Smooth muscle cell of the umbilical artery (primary cell): ENCODE data around the gene CARD11. TPM values are rescaled to one million over a fixed set of nuclear protein-coding genes. Genes with fewer than 3 reads are reported as not detected.

Source experiments
- total RNA-seq: library from RNA; depleted of rRNA; stranded (reverse); fragments of >200 nt; gene quantifications from 2 replicates; pipeline ENCODE4 v1.2.3, GENCODE V29; 2014

CARD11 gene
- total RNA-seq: 2.8 and 3.0 TPM in 2 replicates

DNA sequence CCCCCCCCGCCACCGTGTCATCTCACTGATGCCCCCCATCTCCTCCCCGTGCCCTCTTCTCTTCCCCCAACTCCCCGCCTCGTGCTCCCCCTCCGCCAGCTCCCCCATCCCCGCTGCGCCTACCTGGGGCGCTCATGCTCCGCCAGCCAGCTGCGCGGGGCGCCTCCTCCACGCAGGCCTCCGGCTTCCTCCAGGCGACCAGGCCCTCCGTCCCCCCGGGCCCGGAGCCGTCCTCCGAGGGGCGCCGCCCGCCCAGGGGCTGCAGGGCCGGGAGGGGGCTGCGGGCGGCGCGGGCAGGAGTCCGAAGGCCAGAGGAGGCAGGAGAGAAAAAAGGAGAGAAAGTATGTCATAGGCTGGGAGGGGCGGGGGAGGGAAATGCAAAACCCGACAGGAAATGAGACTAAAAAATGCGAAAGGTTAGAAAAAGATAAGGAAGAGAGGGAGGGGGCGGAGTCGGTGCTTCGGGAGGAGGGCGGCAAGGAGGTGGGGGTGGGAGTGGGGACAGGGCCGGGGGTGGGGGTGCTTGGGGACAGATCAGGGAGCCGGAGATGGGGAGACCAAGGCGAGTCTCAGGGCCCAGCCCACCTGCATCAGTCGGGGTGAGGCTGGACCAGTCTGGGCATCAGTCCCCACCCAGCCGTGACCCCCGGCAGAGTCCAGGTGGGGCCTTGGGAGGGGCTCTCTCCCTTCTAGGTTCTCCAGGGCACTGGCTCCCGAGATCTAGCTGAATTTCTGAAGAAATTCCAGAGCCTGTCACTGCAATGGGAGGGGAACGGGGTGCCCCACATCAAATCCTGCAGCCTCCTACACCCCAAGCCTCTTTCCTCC is at the start of gene CARD11:
CARD11 (minus strand) TSS at position 324 of the 828 bp plus-strand sequence. CDS start 85,361 bp downstream, outside the sequence.

Other genes with a start within 250 kb of the CARD11 start
- gene GNA12, start 199.6 kb downstream of the CARD11 start, total RNA-seq: 43.1 and 96.7 TPM in 2 replicates